ENCODE data around the gene ITGBL1.
A peak's percentile ranks its signal among the peaks of the same experiment; 100 is the strongest.

The ITGBL1 gene

GRCh38 chr13:101707659-101708058 is 255.2 kb downstream of the ITGBL1 start:
- DNase-seq = no peak

- no peak for DNase-seq
Observed at GRCh38 chr13:101708115-101708514, 255.6 kb downstream of the ITGBL1 start.

GRCh38 chr13:101709952-101710351 is 257.5 kb downstream of the ITGBL1 start:
- no peak for DNase-seq

- DNase-seq = no peak
Observed at GRCh38 chr13:101711307-101712025, 259.0 kb downstream of the ITGBL1 start.

- DNase-seq = no peak
Observed at GRCh38 chr13:101712026-101712348, 259.5 kb downstream of the ITGBL1 start.

GRCh38 chr13:101714195-101714594 is 261.7 kb downstream of the ITGBL1 start:
- no peak for DNase-seq

- DNase-seq = no peak
Observed at GRCh38 chr13:101717353-101717752, 264.9 kb downstream of the ITGBL1 start.

GRCh38 chr13:101718496-101718895 is 266.0 kb downstream of the ITGBL1 start:
- no peak for DNase-seq

GRCh38 chr13:101726681-101727080 is 274.2 kb downstream of the ITGBL1 start:
- DNase-seq = no peak

- no peak for DNase-seq
Observed at GRCh38 chr13:101727118-101727517, 274.6 kb downstream of the ITGBL1 start.

- DNase-seq = no peak
Observed at GRCh38 chr13:101728021-101728420, 275.5 kb downstream of the ITGBL1 start.

- DNase-seq = no peak
Observed at GRCh38 chr13:101728615-101729014, 276.1 kb downstream of the ITGBL1 start.

- DNase-seq = no peak
Observed at GRCh38 chr13:101730420-101731000, 278.0 kb downstream of the ITGBL1 start.

- no peak for DNase-seq
Observed at GRCh38 chr13:101736566-101736965, 284.1 kb downstream of the ITGBL1 start.

- DNase-seq = no peak
Observed at GRCh38 chr13:101738336-101738735, 285.9 kb downstream of the ITGBL1 start.

- DNase-seq = no peak
Observed at GRCh38 chr13:101739382-101740178, 287.1 kb downstream of the ITGBL1 start.

- DNase-seq = no peak
Observed at GRCh38 chr13:101746513-101746912, 294.0 kb downstream of the ITGBL1 start.

- DNase-seq = no peak
Observed at GRCh38 chr13:101747039-101747438, 294.6 kb downstream of the ITGBL1 start.

GRCh38 chr13:101749584-101749983 is 297.1 kb downstream of the ITGBL1 start:
- no peak for DNase-seq

- DNase-seq = peak; percentile 16
Observed at GRCh38 chr13:101751488-101751887, 299.0 kb downstream of the ITGBL1 start.

GRCh38 chr13:101752432-101752831 is 300.0 kb downstream of the ITGBL1 start:
- no peak for DNase-seq

- DNase-seq = no peak
Observed at GRCh38 chr13:101755228-101755887, 302.9 kb downstream of the ITGBL1 start.

- DNase-seq = no peak
Observed at GRCh38 chr13:101757446-101758039, 305.1 kb downstream of the ITGBL1 start.
